ENCODE measurements around the gene USP10. TPM values are rescaled to one million over a fixed set of nuclear protein-coding genes. Genes with fewer than 3 reads are reported as not detected.

The USP10 gene
- polyA plus RNA-seq, 1 experiment = 55.1 TPM

GRCh38 chr16:84820305-84820684 is 120.5 kb downstream of the USP10 start:
- Histone ChIP-seq H3K4me3 (ENCODE audit: low read depth, low read length) (peak overlapping the region; percentile 79), H3K27me3 (ENCODE audit: control insufficient read depth, insufficient read depth, low read length) (no peaks in the 10 kb centered on the region), H3K36me3 (ENCODE audit: control insufficient read depth, insufficient read depth, low read length) (0 out of 2 replicates have a peak, but pooled peaks cover 1% of the 10 kb centered on the region)
- TF ChIP-seq, protein P1, sequence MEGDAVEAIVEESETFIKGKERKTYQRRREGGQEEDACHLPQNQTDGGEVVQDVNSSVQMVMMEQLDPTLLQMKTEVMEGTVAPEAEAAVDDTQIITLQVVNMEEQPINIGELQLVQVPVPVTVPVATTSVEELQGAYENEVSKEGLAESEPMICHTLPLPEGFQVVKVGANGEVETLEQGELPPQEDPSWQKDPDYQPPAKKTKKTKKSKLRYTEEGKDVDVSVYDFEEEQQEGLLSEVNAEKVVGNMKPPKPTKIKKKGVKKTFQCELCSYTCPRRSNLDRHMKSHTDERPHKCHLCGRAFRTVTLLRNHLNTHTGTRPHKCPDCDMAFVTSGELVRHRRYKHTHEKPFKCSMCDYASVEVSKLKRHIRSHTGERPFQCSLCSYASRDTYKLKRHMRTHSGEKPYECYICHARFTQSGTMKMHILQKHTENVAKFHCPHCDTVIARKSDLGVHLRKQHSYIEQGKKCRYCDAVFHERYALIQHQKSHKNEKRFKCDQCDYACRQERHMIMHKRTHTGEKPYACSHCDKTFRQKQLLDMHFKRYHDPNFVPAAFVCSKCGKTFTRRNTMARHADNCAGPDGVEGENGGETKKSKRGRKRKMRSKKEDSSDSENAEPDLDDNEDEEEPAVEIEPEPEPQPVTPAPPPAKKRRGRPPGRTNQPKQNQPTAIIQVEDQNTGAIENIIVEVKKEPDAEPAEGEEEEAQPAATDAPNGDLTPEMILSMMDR (IDR thresholded peaks at IDR 0.05; ENCODE audit: insufficient read depth, low read depth, low read length) = no peak
- POLR2A ChIA-PET = interaction anchor here (0.6 to 1.6 kb wide), 6 partner anchors 9 to 31 kb away, joined by 3 to 7 read pairs (median 5); no protein-coding TSS in a partner anchor
- DNase-seq (ENCODE audit: low read depth) = no peak
- CTCF ChIA-PET = interaction anchor here (0.7 to 2.2 kb wide), 7 partner anchors 8 to 132 kb away, joined by 3 to 7 read pairs (median 3); no protein-coding TSS in a partner anchor

- Histone ChIP-seq H3K4me3 (ENCODE audit: low read depth, low read length) (peak overlapping the region; percentile 79), H3K27me3 (ENCODE audit: control insufficient read depth, insufficient read depth, low read length) (no peaks in the 10 kb centered on the region), H3K36me3 (ENCODE audit: control insufficient read depth, insufficient read depth, low read length) (0 out of 2 replicates have a peak, but pooled peaks cover 1% of the 10 kb centered on the region)
- POLR2A ChIA-PET = interaction anchor here (0.6 to 1.6 kb wide), 4 partner anchors 12 to 32 kb away, joined by 4 to 7 read pairs (median 5); no protein-coding TSS in a partner anchor
- CTCF ChIA-PET = interaction anchor here (0.9 to 2.2 kb wide), 5 partner anchors 8 to 131 kb away, joined by 3 to 7 read pairs (median 3); no protein-coding TSS in a partner anchor
- no peak for DNase-seq (ENCODE audit: low read depth)
- TF ChIP-seq, protein P1 (IDR thresholded peaks at IDR 0.05; ENCODE audit: insufficient read depth, low read depth, low read length) = no peak
These were observed 121.0 kb downstream of the USP10 start for GRCh38 chr16:84820771-84821170.

DNA sequence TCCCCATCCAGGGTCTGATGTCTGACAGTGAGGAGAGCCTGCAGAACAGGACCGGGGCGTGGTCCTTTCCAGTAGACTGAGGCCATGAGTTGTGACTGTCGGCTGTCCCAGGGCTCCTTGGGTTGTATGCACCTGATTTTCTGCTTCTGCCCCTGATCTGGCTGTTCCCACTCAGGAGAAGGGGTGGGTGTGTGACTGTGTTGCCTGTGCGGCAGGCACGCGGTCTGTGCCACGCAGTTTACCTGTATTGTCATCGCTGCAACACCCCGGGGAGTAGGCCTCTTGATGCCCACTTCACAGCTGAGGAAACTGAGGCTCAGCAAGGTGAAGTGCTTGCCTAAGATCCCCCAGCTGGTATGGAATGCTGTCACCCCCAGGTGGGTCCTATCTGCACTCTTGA is 121.4 kb downstream of the USP10 start:
- TF ChIP-seq, protein P1 (IDR thresholded peaks at IDR 0.05; ENCODE audit: insufficient read depth, low read depth, low read length) = no peak
- POLR2A ChIA-PET = interaction anchor here (1.2 kb wide), 1 partner anchor 11 kb away, joined by 6 read pairs; no protein-coding TSS in a partner anchor
- DNase-seq (ENCODE audit: low read depth) = no peak

GRCh38 chr16:84821728-84822689 is 122.2 kb downstream of the USP10 start:
- peak overlapping the region; percentile 79 for H3K4me3 ChIP-seq (ENCODE audit: low read depth, low read length)
- DNase-seq (ENCODE audit: low read depth) = no peak
- POLR2A ChIA-PET = interaction anchor here (0.9 to 1.2 kb wide), 2 partner anchors 10 to 15 kb away, joined by 5 to 6 read pairs; no protein-coding TSS in a partner anchor
- H3K36me3 ChIP-seq (ENCODE audit: control insufficient read depth, insufficient read depth, low read length) = 0 out of 2 replicates have a peak, but pooled peaks cover 1% of the 10 kb centered on the region
- CTCF ChIA-PET = interaction anchor here (1.1 to 2.2 kb wide), 3 partner anchors 13 to 67 kb away, joined by 3 to 7 read pairs (median 3); no protein-coding TSS in a partner anchor
- no peaks in the 10 kb centered on the region for H3K27me3 ChIP-seq (ENCODE audit: control insufficient read depth, insufficient read depth, low read length)
- TF ChIP-seq, protein P1 (IDR thresholded peaks at IDR 0.05; ENCODE audit: insufficient read depth, low read depth, low read length) = no peak

More for the DNA sequence above, 121.4 kb downstream of the USP10 start:
- Histone ChIP-seq H3K27me3 (ENCODE audit: control insufficient read depth, insufficient read depth, low read length) (no peaks in the 10 kb centered on the region), H3K4me3 (ENCODE audit: low read depth, low read length) (peak overlapping the region; percentile 79), H3K36me3 (ENCODE audit: control insufficient read depth, insufficient read depth, low read length) (0 out of 2 replicates have a peak, but pooled peaks cover 1% of the 10 kb centered on the region)
- CTCF ChIA-PET = interaction anchor here (1.1 to 2.2 kb wide), 3 partner anchors 14 to 66 kb away, joined by 3 to 7 read pairs (median 3); no protein-coding TSS in a partner anchor

DNA sequence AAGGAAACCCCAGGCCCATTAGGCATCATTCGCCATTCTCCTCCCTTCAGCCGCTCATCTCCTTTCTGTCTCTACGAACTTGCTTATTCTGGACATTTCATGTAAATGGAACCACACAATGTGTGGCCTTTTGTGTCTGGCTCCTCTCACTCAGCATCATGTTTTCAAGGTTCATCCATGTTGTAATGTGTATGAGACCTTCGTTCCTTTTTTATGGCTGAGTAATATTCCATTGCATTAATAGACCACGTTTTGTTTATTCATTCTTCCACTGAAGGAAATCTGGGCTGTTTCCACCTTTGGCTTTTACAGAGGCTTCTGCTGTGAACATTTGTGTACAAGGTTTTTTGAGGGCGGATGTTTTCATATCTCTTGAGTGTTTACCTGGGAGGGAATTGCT is 123.2 kb downstream of the USP10 start:
- Histone ChIP-seq H3K4me3 (ENCODE audit: low read depth, low read length) (no peak overlapping the region), H3K36me3 (ENCODE audit: control insufficient read depth, insufficient read depth, low read length) (0 out of 2 replicates have a peak, but pooled peaks cover 1% of the 10 kb centered on the region), H3K27me3 (ENCODE audit: control insufficient read depth, insufficient read depth, low read length) (no peaks in the 10 kb centered on the region)
- CTCF ChIA-PET = no interaction called here
- TF ChIP-seq, protein P1 (IDR thresholded peaks at IDR 0.05; ENCODE audit: insufficient read depth, low read depth, low read length) = no peak
- POLR2A ChIA-PET = no interaction called here
- DNase-seq (ENCODE audit: low read depth) = no peak
